ENCODE measurements around the gene SFRP4. TPM values are rescaled to one million over a fixed set of nuclear protein-coding genes. Genes with fewer than 3 reads are reported as not detected.

Gene SFRP4
- total RNA-seq, 2 experiments from 2014 or later: not detected

DNA sequence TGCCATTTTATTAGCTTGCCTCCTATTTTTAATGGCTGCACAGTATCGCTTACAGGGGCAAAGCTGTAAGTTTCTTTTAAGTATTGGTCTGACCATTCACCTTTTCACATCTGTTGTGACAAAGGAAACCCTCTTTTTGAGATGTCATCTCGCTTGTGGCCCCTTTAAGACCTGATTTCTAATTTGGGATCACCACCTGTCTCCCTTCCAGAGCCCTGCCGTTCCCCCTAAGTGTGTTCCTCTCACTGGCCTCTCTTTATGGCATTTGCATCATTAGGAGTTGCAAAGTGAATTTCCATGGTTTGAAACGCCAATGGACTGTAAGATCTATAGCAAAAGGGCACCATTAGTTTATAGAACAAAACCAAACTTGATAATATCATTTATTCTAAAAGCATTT is 5.3 kb upstream of the SFRP4 start:
- H3K27me3 Mint-ChIP-seq: peaks cover 58% of the 10 kb centered on the region
- H3K4me1 ChIP-seq (ENCODE audit: insufficient read depth, low read length): peaks cover 6% of the 10 kb centered on the region
- TF ChIP-seq, protein P1, sequence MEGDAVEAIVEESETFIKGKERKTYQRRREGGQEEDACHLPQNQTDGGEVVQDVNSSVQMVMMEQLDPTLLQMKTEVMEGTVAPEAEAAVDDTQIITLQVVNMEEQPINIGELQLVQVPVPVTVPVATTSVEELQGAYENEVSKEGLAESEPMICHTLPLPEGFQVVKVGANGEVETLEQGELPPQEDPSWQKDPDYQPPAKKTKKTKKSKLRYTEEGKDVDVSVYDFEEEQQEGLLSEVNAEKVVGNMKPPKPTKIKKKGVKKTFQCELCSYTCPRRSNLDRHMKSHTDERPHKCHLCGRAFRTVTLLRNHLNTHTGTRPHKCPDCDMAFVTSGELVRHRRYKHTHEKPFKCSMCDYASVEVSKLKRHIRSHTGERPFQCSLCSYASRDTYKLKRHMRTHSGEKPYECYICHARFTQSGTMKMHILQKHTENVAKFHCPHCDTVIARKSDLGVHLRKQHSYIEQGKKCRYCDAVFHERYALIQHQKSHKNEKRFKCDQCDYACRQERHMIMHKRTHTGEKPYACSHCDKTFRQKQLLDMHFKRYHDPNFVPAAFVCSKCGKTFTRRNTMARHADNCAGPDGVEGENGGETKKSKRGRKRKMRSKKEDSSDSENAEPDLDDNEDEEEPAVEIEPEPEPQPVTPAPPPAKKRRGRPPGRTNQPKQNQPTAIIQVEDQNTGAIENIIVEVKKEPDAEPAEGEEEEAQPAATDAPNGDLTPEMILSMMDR (IDR thresholded peaks at IDR 0.05): no peak
- DNase-seq (no peak), ATAC-seq (ENCODE audit: poor library complexity) (no peak)
- H3K4me1 Mint-ChIP-seq (ENCODE audit: low read depth): peaks cover 15% of the 10 kb centered on the region
- H3K36me3 ChIP-seq (ENCODE audit: insufficient read depth, low read length): no peaks in the 10 kb centered on the region
- intact Hi-C loops (cut with DNase I, micrococcal nuclease): no loop called here
- ChIA-PET POLR2A (no interaction called here), CTCF (no interaction called here)
- H3K9me3 Mint-ChIP-seq: peaks cover 4% of the 10 kb centered on the region
- no peak overlapping the region for H3K27ac ChIP-seq (ENCODE audit: low read depth in 1 of 2, low read length in 2 of 2)
- no peak overlapping the region for H3K4me3 ChIP-seq (ENCODE audit: low read length)
- peaks cover 29 to 48% of the 10 kb centered on the region in 2 experiments for H3K27me3 ChIP-seq (ENCODE audit: control insufficient read depth in 1 of 2, insufficient read depth in 2 of 2, low read length in 2 of 2)
- peak overlapping the region; percentile 40 for H3K4me3 Mint-ChIP-seq
- H3K36me3 Mint-ChIP-seq (ENCODE audit: low read depth): no peaks in the 10 kb centered on the region
- no peak overlapping the region for H3K27ac Mint-ChIP-seq
- H3K9me3 ChIP-seq (ENCODE audit: control insufficient read depth in 1 of 2, insufficient read depth in 1 of 2, low read length in 2 of 2): peaks cover 0 to 4% of the 10 kb centered on the region in 2 experiments

DNA sequence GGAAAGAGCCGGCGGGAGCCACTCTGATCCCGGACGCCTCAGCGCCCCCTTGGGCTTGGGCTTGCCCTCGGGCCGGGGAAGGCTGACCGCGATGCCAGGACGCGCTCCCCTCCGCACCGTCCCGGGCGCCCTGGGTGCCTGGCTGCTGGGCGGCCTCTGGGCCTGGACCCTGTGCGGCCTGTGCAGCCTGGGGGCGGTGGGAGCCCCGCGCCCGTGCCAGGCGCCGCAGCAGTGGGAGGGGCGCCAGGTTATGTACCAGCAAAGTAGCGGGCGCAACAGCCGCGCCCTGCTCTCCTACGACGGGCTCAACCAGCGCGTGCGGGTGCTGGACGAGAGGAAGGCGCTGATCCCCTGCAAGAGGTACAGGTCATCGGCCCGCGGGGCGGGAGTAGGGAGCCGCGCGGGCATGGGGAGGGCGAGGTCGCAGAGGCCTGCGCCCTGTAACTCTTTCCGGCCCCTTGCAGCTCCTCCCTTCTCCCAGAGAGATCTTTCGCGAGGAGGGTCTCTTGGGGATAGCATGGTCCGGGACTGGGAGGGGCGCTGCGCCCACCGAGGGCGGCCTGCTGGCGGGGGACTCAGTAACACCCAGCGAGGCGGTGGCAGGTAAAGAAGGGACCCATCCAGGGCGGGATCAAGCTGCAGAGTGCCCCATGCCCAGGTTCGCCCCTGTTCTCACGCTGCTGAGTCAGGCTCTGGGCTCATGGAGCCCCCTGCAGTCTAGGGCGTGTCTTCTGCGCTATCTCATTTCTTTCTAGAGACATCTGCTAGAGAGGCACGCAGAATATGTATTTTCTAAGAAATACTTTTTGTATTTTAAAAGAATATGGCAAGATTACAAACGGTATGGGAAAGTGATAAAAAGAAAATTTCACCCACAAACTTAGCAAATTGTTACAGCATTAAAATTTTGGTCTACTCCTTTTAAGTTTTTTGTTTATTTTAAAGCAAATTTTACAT is 4.5 kb upstream of the SFRP4 start:
- intact Hi-C loops (cut with DNase I, micrococcal nuclease): no loop called here
- peak overlapping the region; percentile 47 for H3K4me3 ChIP-seq (ENCODE audit: low read length)
- TF ChIP-seq, protein P1 (IDR thresholded peaks at IDR 0.05): no peak
- peaks cover 32 to 56% of the 10 kb centered on the region in 2 experiments for H3K27me3 ChIP-seq (ENCODE audit: control insufficient read depth in 1 of 2, insufficient read depth in 2 of 2, low read length in 2 of 2)
- peak in 2 of 14 experiments; percentile 9 to 13 for DNase-seq
- no peaks in the 10 kb centered on the region for H3K36me3 ChIP-seq (ENCODE audit: insufficient read depth, low read length)
- H3K4me3 Mint-ChIP-seq: peak overlapping the region; percentile 87
- H3K27me3 Mint-ChIP-seq: peaks cover 61% of the 10 kb centered on the region
- ATAC-seq (ENCODE audit: poor library complexity): peak; percentile 52
- H3K9me3 ChIP-seq (ENCODE audit: control insufficient read depth in 1 of 2, insufficient read depth in 1 of 2, low read length in 2 of 2): peaks cover 0 to 7% of the 10 kb centered on the region in 2 experiments
- POLR2A ChIA-PET: no interaction called here
- CTCF ChIA-PET: no interaction called here
- H3K4me1 Mint-ChIP-seq (ENCODE audit: low read depth): peaks cover 15% of the 10 kb centered on the region
- H3K27ac Mint-ChIP-seq: no peak overlapping the region
- H3K36me3 Mint-ChIP-seq (ENCODE audit: low read depth): no peaks in the 10 kb centered on the region
- no peak overlapping the region for H3K27ac ChIP-seq (ENCODE audit: low read depth in 1 of 2, low read length in 2 of 2)
- peaks cover 3% of the 10 kb centered on the region for H3K9me3 Mint-ChIP-seq
- H3K4me1 ChIP-seq (ENCODE audit: insufficient read depth, low read length): peaks cover 11% of the 10 kb centered on the region

DNA sequence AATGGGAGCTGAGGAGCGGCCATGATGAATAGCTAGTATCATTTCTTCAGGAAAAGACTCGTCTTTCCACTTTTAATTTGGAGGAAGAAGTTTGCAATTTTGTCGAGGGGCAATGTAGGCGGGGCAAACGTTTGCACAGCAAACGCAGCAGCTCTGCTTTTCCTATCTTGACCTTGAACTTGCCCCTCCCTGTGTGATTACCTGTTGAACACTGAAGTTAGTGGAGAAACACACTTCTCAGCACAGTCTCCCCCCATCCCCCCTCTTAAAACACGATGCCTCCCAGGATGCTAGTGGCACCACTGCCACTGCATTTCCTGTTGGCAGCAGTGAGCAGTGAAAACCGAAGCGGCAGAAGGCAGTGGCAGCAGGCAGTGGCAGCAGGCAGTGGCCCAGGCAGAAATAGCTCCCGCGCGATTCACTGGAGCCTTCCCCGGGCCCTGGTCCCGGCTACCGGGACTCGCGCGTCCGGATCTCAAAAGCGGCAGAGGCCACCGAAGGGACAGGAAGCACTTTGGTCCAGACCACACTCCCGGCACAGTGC is 3.8 kb upstream of the SFRP4 start, which contains the start of gene EPDR1:
Gene EPDR1, plus strand, starts transcription at position 336 of the 544 bp plus-strand sequence. CDS start 300 bp downstream, outside the sequence.
- H3K4me1 Mint-ChIP-seq (ENCODE audit: low read depth): peaks cover 15% of the 10 kb centered on the region
- ChIA-PET CTCF (no interaction called here), POLR2A (no interaction called here)
- H3K27me3 Mint-ChIP-seq: peaks cover 69% of the 10 kb centered on the region
- no peaks in the 10 kb centered on the region for H3K36me3 Mint-ChIP-seq (ENCODE audit: low read depth)
- Histone ChIP-seq H3K9me3 (ENCODE audit: control insufficient read depth in 1 of 2, insufficient read depth in 1 of 2, low read length in 2 of 2) (peaks cover 0 to 12% of the 10 kb centered on the region in 2 experiments), H3K4me3 (ENCODE audit: low read length) (peak within 1 kb of the TSS; percentile 47), H3K36me3 (ENCODE audit: insufficient read depth, low read length) (no peaks in the 10 kb centered on the region), H3K27ac (ENCODE audit: low read depth in 1 of 2, low read length in 2 of 2) (no peak within 1 kb of the TSS), H3K4me1 (ENCODE audit: insufficient read depth, low read length) (peaks cover 14% of the 10 kb centered on the region), H3K27me3 (ENCODE audit: control insufficient read depth in 1 of 2, insufficient read depth in 2 of 2, low read length in 2 of 2) (peaks cover 37 to 63% of the 10 kb centered on the region in 2 experiments)
- TF ChIP-seq, protein P1 (IDR thresholded peaks at IDR 0.05): no peak
- DNase-seq (peak in 6 of 14 experiments; percentile 7 to 48 (median 22)), ATAC-seq (ENCODE audit: poor library complexity) (peak; percentile 84)
- H3K9me3 Mint-ChIP-seq: peaks cover 2% of the 10 kb centered on the region
- intact Hi-C loops (cut with DNase I, micrococcal nuclease): no loop called here
- no peak within 1 kb of the TSS for H3K27ac Mint-ChIP-seq
- peak within 1 kb of the TSS; percentile 87 for H3K4me3 Mint-ChIP-seq
